CD14-positive monocyte (primary cell): ENCODE measurements around the gene C6orf47. TPM values are rescaled to one million over a fixed set of nuclear protein-coding genes. Genes with fewer than 3 reads are reported as not detected.

Source experiments
- DNase-seq, 3 donors: peaks; one replicate each; pipeline ENCODE4 v3.0.0-alpha.2; 2011 to 2022
- H2AFZ ChIP-seq: 2 replicates; pipeline ENCODE4 v1.6.0; 2012; ENCODE audit warnings: mild to moderate bottlenecking, low read depth, low read length, inconsistent platforms; ENCODE audit not compliant: insufficient read depth, poor library complexity, severe bottlenecking
- H3K27ac ChIP-seq, 2 donors: 1 replicate in 1 of 2; 2 replicates in 1 of 2; pipeline ENCODE4 v1.5.1; 2012 to 2013; ENCODE audit warnings: low read length in 2 of 2, control low read depth in 1 of 2, inconsistent platforms in 1 of 2, low read depth in 1 of 2, mild to moderate bottlenecking in 1 of 2
- H3K27me3 ChIP-seq, 2 donors: one replicate each; pipeline versions ENCODE4 v1.6.0 to v1.6.1; 2011 to 2013; ENCODE audit warnings: low read length in 2 of 2; ENCODE audit not compliant: control insufficient read depth in 2 of 2, insufficient read depth in 2 of 2
- H3K36me3 ChIP-seq, 2 donors: replicated peaks in 1 of 2; 1 replicate in 1 of 2; 2 replicates in 1 of 2; pipeline versions ENCODE4 v1.5.1 to v1.6.1; 2012 to 2013; ENCODE audit warnings: low read length in 2 of 2, control low read depth in 1 of 2, inconsistent platforms in 1 of 2, mild to moderate bottlenecking in 1 of 2; ENCODE audit not compliant: insufficient read depth in 2 of 2, control insufficient read depth in 1 of 2
- H3K4me1 ChIP-seq, 2 donors: 1 replicate in 1 of 2; 2 replicates in 1 of 2; pipeline versions ENCODE4 v1.5.1 to v1.6.1; 2012 to 2013; ENCODE audit warnings: low read length in 2 of 2, control low read depth in 1 of 2, inconsistent platforms in 1 of 2, mild to moderate bottlenecking in 1 of 2, moderate library complexity in 1 of 2; ENCODE audit not compliant: insufficient read depth in 2 of 2, control insufficient read depth in 1 of 2
- H3K4me2 ChIP-seq: replicated peaks from 2 replicates; pipeline ENCODE3; 2012; ENCODE audit warnings: low read length, moderate library complexity, mild to moderate bottlenecking; ENCODE audit not compliant: poor library complexity, severe bottlenecking; ENCODE audit errors: extremely low read depth
- H3K4me3 ChIP-seq, 3 experiments: fragments of 200-600 bp in 1 of 3; sonication (generic) in 1 of 3; replicated peaks in 1 of 3; 1 replicate in 2 of 3; 2 replicates in 1 of 3; pipeline ENCODE4 v1.5.1; 2011 to 2013; ENCODE audit warnings: low read length in 3 of 3, mild to moderate bottlenecking in 3 of 3, control low read depth in 2 of 3, low read depth in 2 of 3, inconsistent platforms in 1 of 3, moderate library complexity in 1 of 3
- H3K79me2 ChIP-seq: 2 replicates; pipeline ENCODE4 v1.6.0; 2012; ENCODE audit warnings: mild to moderate bottlenecking, control low read depth, inconsistent platforms, low read length, moderate library complexity; ENCODE audit not compliant: insufficient read depth
- H3K9ac ChIP-seq: 2 replicates; pipeline ENCODE4 v1.6.0; 2017; ENCODE audit warnings: low read length, mild to moderate bottlenecking; ENCODE audit not compliant: insufficient read depth, poor library complexity, severe bottlenecking
- H3K9me3 ChIP-seq, 2 donors: replicated peaks in 1 of 2; 1 replicate in 1 of 2; 2 replicates in 1 of 2; pipeline versions ENCODE4 v1.5.1 to v1.6.1; 2012 to 2013; ENCODE audit warnings: low read length in 2 of 2, control low read depth in 1 of 2; ENCODE audit not compliant: control insufficient read depth in 1 of 2, insufficient read depth in 1 of 2
- H4K20me1 ChIP-seq: 2 replicates; pipeline ENCODE4 v1.6.0; 2012; ENCODE audit warnings: mild to moderate bottlenecking, low read length, control low read depth, moderate library complexity; ENCODE audit not compliant: insufficient read depth
- H3K27ac Mint-ChIP-seq, 7 donors: one replicate each; pipeline ENCODE4 v1.8.0; 2020; ENCODE audit warnings: mild to moderate bottlenecking in 7 of 7, mixed read lengths in 7 of 7, moderate library complexity in 6 of 7, inconsistent platforms in 2 of 7
- H3K27me3 Mint-ChIP-seq, 3 donors: one replicate each; pipeline ENCODE4 v1.8.0; 2021 to 2022; ENCODE audit warnings: low read depth in 3 of 3, mild to moderate bottlenecking in 3 of 3, mixed read lengths in 3 of 3, moderate library complexity in 3 of 3, inconsistent platforms in 1 of 3
- H3K36me3 Mint-ChIP-seq, 2 donors: one replicate each; pipeline ENCODE4 v1.8.0; 2020; ENCODE audit warnings: mixed read lengths in 2 of 2, inconsistent platforms in 1 of 2, mild to moderate bottlenecking in 1 of 2
- H3K4me1 Mint-ChIP-seq: one replicate; pipeline ENCODE4 v1.8.0; 2020; ENCODE audit warnings: mild to moderate bottlenecking, mixed read lengths
- H3K4me3 Mint-ChIP-seq, 2 donors: one replicate each; pipeline ENCODE4 v1.8.0; 2020; ENCODE audit warnings: mild to moderate bottlenecking in 2 of 2, mixed read lengths in 2 of 2, moderate library complexity in 1 of 2
- H3K9me3 Mint-ChIP-seq, 7 donors: one replicate each; pipeline ENCODE4 v1.8.0; 2020 to 2022; ENCODE audit warnings: mixed read lengths in 7 of 7, mild to moderate bottlenecking in 6 of 7, moderate library complexity in 6 of 7, inconsistent platforms in 2 of 7
- WGBS: methylation state at CpG from one replicate; pipeline ENCODE4 v1.1.5; 2013; ENCODE audit warnings: missing lambda C conversion rate; ENCODE audit not compliant: insufficient coverage; 5-methylcytosine and 5-hydroxymethylcytosine counted together
- intact Hi-C, 2 donors: fragments of 100-400 bp; cut with micrococcal nuclease; formaldehyde crosslinking; loops; one replicate each; pipeline versions ENCODE4 v1.15.0 to v1.15.1; 2023
- polyA plus RNA-seq, 3 donors: library from polyadenylated mRNA; depleted of rRNA in 1 of 3; unstranded in 2 of 3; stranded (reverse) in 1 of 3; fragments of 300-500 nt in 2 of 3; fragments of >200 nt in 1 of 3; fragmentation: Illumina TruSeq in 2 of 3; gene quantifications; 1 replicate in 2 of 3; 2 replicates in 1 of 3; pipeline ENCODE4 v1.2.3, GENCODE V29; 2012 to 2021
- TF ChIP-seq, protein P1 (sequence below): fragments of 200-600 bp; IDR thresholded peaks from one replicate; pipeline ENCODE4 v1.8.0; 2022; ENCODE audit warnings: antibody characterized with exemption, mild to moderate bottlenecking

The C6orf47 gene
- polyA plus RNA-seq, 3 donors, result 8.0 to 23.4 (median 18.1) TPM

DNA sequence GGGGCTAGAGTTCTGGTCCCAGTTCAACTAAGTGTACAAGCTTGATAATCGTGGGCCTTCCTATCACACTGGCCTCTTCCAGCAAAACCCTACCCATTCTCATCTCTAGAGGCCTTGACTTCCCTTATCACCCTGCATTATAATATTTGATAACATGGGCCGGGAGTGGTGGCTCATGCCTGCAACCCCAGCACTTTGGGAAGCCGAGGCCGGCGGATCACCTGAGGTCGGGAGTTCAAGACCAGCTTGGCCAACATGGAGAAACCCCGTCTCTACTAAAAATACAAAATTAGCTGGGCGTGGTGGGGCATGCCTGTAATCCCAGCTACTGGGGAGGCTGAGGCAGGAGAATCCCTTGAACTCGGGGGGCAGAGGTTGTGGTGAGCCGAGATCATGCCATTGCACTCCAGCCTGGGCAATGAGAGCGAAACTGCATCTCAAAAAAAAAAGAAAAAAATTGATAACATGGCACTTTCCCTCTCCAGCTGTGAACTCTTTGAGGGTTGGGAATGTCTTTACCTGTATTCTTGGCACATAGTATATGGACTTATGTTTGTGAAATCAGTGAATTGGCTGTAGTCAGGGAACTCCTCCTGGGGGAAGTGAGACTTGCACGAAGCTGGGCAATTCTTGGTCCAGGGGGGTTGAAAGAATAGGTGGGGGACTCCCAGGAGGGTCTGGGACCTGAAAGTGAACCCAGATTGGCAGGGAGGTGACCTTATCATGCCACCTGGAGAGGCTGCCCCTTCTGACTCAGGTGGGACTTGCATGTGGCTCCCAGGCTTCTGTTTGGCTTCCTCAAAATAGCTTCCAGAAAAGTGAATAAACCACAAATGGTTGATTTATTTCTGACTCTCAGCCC, 915 bp upstream of the C6orf47 start:
- H4K20me1 ChIP-seq, result peaks cover 26% of the 10 kb centered on the region
- intact Hi-C loops, result loop anchor here in 1 of 2 donors (5.0 kb wide), 1 partner anchor 114 kb away; the partner anchor contains the start of genes ATP6V1G2 and NFKBIL1
- TF ChIP-seq, protein P1, sequence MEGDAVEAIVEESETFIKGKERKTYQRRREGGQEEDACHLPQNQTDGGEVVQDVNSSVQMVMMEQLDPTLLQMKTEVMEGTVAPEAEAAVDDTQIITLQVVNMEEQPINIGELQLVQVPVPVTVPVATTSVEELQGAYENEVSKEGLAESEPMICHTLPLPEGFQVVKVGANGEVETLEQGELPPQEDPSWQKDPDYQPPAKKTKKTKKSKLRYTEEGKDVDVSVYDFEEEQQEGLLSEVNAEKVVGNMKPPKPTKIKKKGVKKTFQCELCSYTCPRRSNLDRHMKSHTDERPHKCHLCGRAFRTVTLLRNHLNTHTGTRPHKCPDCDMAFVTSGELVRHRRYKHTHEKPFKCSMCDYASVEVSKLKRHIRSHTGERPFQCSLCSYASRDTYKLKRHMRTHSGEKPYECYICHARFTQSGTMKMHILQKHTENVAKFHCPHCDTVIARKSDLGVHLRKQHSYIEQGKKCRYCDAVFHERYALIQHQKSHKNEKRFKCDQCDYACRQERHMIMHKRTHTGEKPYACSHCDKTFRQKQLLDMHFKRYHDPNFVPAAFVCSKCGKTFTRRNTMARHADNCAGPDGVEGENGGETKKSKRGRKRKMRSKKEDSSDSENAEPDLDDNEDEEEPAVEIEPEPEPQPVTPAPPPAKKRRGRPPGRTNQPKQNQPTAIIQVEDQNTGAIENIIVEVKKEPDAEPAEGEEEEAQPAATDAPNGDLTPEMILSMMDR, result no peak
- WGBS, result 74% methylated on average over 3 of the region's 12 CpGs
- peaks cover 61 to 87% of the 10 kb centered on the region in 2 donors for H3K4me1 ChIP-seq
- Mint-ChIP-seq H3K4me1 (peaks cover 73% of the 10 kb centered on the region), H3K27ac (peak overlapping the region; percentile 86 to 95 (median 93)), H3K4me3 (peak overlapping the region; percentile 93 to 97), H3K9me3 (peaks cover 0 to 2% (median 0%) of the 10 kb centered on the region in 7 donors), H3K36me3 (peaks cover 34 to 58% of the 10 kb centered on the region in 2 donors), H3K27me3 (peaks cover 0 to 1% (median 0%) of the 10 kb centered on the region in 3 donors)
- H3K27ac ChIP-seq, result peak overlapping the region; percentile 52 to 80
- peak overlapping the region; percentile 78 for H2AFZ ChIP-seq
- no peaks in the 10 kb centered on the region for H3K9me3 ChIP-seq
- H3K9ac ChIP-seq, result peak overlapping the region; percentile 77
- H3K36me3 ChIP-seq, result peaks cover 15 to 42% of the 10 kb centered on the region in 2 donors
- H3K4me3 ChIP-seq, result peak overlapping the region in 1 of 3 experiments; percentile 89
- H3K27me3 ChIP-seq, result no peaks in the 10 kb centered on the region
- peak overlapping the region; percentile 87 for H3K4me2 ChIP-seq
- no peak for DNase-seq
- H3K79me2 ChIP-seq, result peaks cover 79% of the 10 kb centered on the region

DNA sequence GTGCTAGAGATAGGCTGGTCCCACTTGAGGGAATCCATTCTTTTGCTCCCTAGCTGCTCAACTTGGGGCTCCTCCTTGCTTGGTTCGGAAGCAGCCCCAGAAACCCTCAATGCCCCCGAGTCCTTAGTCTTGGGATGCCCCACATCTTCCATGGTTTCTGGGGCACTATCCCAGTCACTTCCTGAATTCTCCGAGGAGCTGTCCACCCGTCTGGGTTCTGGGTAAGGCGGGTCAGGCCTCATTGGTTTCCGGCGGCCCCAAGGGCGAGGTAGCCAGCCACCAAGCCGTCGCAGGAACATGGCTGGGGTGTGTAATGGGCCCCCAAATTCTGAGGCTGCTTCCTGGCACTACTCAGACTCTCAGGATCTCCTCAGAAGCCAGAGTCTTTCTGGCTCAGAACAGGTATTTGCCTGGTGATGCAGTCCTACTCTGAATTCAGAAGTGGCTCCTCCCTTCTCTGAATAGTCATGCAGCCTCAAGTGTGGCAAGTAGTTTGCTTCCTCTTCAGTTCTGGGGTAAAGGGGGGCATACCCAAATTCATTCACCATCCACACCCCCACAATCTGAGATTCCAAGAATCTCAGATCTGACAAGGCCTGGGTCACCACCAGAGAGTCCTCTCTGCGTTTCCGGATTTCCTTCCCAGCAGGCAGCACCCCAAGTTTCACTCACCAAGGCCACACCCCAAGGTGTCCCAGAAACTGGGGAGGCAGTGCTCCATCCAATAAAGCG, 763 bp downstream of the C6orf47 start:
- 34% methylated on average over 10 of the region's 13 CpGs for WGBS
- Histone ChIP-seq H3K36me3 (peaks cover 15 to 57% of the 10 kb centered on the region in 2 donors), H3K4me1 (peaks cover 55 to 75% of the 10 kb centered on the region in 2 donors), H3K9ac (peak overlapping the region; percentile 77), H3K27me3 (no peaks in the 10 kb centered on the region), H3K4me3 (peak overlapping the region; percentile 71 to 89 (median 79)), H4K20me1 (peaks cover 26% of the 10 kb centered on the region), H3K9me3 (no peaks in the 10 kb centered on the region), H3K27ac (peak overlapping the region; percentile 70 to 80), H2AFZ (peak overlapping the region; percentile 78), H3K4me2 (peak overlapping the region; percentile 87), H3K79me2 (peaks cover 87% of the 10 kb centered on the region)
- intact Hi-C loops, result loop anchor here in 1 of 2 donors (5.0 kb wide), 1 partner anchor 113 kb away; the partner anchor contains the start of genes ATP6V1G2 and NFKBIL1
- Mint-ChIP-seq H3K4me3 (peak overlapping the region; percentile 93 to 97), H3K4me1 (peaks cover 80% of the 10 kb centered on the region), H3K27ac (peak overlapping the region; percentile 92 to 97 (median 95)), H3K36me3 (peaks cover 46 to 74% of the 10 kb centered on the region in 2 donors), H3K27me3 (peaks cover 0 to 4% (median 0%) of the 10 kb centered on the region in 3 donors), H3K9me3 (peaks cover 0 to 2% (median 0%) of the 10 kb centered on the region in 7 donors)
- TF ChIP-seq, protein P1, result no peak
- DNase-seq, result peak in 2 of 3 donors; percentile 40 to 53
